GM18519 (cell line): Measurements from ENCODE around the gene GADL1.

Source experiments
- ATAC-seq: cut with Tn5 transposase; IDR thresholded peaks from one replicate; pipeline ENCODE4 v1.9.1; 2021; ENCODE audit warnings: mild to moderate bottlenecking, moderate library complexity; ENCODE audit not compliant: unreplicated experiment, low FRiP score

The GADL1 gene

DNA sequence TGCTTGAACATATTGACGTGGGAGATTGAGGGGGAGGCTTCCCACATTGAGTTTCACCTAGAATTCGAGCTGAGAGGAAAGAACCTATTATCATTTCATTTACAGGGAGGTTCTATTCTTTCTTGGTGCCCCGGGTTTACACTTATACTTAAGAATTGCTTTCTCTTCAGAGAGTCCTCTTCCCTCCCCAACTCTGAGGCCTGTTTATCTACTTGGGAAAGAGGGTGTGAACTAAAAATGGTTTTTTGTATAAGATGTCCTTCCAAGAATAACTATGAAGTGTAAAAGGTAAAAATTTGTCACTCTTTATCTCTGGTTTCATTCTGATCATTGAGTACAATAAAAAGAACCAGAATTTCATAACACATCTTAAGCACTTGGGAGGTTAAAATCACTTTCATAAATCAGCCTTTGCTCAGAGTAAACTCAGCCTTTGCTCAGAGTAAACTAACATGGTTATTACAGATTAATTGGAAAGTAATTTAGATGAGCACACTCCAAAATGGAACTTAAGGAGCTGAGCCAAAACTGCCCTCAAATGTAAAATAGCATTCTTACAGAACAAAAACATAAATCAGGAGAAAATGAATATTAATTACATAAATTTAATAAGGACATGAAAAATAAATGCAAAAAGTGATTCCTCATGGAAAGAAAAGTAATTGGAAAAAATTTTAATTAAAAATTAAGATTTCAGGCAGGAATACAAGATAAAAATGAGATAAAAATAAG is 75.2 kb downstream of the GADL1 start:
- ATAC-seq = no peak

DNA sequence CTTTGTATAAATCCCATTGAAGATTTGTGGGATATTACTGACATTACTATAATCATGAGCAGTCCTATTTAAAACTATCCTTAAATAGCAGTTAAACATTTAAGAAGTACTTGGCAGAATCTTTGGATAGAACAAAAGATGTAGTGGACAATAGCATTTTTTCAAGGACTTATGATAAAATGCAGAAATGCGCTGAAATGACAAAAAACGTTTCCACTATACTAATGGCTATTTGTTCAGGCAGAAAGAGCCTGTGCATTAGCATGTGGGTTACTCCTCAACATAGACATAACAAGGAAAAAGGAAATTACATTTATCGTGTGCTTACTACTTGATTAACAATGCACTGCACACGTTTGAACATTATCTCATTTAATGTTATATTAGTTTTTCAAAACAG is 80.7 kb downstream of the GADL1 start:
- ATAC-seq = no peak

DNA sequence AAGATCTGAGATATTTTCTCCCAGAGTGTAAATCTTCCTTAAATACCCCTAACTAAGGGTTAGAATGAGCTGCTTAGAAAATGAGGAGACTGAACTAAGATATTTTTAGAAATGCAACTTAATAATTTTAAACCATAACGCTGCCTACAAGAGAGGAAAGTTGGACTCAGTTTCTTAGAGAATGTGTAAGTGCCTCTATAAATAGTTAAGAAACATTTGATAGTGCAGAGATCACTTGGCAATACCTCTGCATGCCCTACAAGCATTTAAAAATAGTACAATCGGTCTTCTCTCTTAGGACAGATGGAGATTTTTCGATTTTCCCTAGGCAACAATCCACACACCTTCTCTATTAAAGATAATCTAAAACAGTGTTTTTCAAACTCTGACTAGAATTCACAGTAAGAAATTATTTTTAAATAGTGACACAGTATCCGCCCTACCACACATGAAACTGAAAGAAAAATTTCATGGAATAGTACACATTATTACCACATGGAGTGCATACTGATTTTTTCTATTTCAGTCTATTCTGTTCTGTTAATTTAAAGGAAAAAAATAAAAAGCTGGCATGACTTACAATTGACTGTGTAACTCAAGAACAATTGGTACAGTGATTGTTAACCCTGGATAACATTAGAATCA is 83.2 kb downstream of the GADL1 start:
- ATAC-seq = no peak

DNA sequence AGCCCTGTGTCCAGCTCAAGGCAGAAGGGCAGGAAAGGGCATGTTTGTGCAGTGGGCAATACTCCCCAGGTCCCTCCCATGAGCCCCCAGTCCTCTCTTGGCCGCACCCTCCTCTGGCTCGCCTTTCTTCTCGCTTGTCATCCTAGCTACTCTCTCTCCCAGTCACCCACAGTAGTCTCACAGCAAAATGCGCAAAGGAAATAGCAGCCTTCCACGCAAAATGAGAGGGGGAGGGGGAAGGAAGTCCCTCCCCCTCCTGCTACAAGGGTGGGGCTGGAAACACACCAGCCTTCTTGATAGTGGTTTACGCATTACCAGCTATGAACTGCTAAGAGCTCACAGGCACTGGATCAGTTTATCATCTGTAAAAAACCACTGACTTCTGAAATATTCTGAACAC is 83.8 kb downstream of the GADL1 start:
- no peak for ATAC-seq

DNA sequence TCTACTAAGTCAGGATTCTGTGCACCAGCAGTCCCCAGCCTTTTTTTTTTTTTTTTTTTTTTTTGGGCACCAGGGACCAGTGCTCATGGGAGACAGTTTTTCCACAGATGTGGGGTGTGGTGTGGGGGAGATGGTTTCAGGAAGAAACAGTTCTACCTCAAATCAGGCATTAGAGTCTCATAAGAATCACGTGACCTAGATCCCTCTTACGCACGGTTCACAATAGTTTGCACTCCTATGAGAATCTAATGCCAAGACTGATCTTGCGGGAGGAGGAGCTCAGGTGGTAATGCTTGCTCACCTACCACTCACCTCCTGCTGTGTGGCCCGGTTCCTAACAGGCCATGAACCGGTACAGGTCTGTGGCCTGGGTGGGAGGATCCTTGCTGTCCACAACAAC is 88.8 kb downstream of the GADL1 start:
- ATAC-seq = no peak

DNA sequence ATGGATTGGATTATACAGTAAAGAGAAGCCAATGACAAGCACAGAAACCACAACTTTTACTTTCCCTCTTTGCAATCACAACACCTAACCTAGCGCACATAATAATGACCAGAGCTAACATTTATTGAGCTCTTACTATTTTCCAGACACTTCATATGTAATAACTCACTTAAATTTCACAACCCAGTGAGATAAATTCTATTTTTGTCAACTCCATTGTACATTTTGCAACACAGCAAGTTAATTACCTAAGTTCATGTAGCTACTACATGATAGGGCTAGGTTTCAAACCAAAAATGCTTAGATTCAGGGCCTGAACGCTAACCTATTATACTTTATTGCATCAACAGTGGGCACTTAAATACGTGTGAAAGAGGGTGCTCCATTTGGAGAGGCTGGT is 89.5 kb downstream of the GADL1 start:
- no peak for ATAC-seq

DNA sequence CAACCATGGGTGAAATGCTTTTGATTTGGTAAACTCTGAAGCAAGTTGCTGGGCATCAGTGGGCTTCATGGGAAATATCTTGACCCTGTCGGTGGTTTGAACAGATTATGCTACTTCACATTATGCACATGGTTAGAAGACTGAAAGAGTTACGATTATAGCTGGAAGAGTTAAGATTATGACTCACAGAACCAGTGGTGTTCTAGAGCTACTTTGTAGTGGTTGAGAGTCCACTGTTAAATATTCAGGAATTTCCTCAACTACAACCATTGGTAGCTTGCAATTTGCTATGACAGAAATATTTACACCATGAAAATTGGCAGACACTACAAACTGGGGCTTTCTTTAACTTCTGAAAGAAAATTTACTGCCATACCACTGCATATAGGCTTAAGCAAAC is 99.3 kb downstream of the GADL1 start:
- no peak for ATAC-seq

DNA sequence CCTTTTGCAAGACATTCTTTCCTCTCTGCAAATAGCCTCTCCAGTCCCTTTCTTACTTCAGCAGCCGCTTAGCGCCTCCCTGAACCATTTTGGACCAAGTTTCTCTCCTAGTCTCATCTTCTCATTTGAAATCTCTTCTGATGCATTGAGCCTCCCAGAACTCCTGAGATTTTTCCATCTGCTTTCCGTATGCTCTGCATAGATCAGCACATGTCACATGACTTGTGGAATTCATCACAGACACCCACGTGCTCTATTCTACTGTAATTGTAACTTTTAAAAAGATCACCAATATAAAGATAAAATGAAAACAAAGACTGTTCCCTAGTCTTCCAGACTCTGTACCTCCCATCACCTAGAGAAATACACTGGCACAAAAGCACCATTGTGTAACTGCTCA is 100.7 kb downstream of the GADL1 start:
- ATAC-seq = no peak

DNA sequence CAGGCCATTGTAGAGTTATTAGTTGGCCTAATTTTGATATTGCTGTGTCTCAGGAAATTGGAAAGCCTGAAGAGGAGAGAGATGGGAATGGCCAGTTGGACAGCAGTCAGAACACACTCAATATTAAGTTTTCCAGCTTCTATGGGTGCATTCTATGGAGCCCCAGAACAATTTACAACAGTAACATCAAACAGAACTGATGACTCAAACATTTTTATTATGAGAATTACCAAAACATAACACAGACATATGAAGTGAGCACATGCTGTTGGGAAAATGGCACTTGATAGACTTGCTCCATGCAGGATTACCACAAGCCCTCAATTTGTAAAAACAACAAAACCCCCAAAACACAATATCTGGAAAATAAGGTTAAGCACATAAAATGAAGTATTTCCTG is 104.3 kb downstream of the GADL1 start:
- ATAC-seq = no peak

DNA sequence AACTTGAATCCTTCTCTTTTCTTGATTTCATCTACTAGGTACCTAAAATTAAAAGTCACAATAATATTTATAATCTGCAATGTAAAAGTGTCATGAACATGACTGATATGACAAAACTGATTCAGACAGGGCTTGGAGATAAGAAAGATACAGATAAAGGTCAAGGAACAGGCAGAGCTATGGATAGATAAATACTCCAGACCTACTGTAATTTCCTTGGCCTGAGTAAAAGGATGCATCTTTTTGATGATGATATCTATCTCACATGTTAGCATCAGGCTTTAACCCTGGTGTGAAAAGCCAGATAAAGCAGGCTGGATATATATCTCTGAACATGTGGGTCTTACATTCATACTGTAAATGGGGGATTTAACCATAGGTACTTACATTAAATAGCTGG is 108.1 kb downstream of the GADL1 start:
- ATAC-seq = no peak

DNA sequence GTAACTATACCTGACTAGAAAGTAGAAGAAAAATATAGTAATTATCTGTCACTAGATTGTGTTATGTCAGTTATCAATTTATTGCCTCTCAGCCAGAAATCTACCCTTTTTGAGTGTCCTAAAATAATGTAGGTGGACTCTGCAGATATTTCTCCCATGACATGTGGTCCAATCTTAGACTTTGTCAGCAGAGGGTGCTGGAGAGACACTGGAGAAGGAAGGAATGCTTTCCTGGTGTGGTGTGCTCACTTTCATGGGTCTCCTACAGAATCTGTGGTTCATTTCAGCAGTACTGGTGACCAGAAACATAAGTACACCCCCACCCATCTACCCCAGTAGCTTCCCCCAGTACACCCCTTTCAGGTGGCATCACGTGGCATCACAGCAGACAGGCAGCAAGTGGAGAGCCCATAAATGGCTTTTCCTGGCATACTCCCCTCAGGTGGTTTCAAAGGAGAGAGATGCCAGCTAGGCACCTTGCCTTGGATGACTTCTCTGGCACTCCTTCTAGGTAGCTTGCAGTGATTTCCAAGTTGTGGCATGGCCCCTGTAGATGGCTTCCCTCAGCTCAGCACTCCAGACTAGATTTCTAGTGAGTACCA is 114.7 kb downstream of the GADL1 start:
- ATAC-seq = no peak

DNA sequence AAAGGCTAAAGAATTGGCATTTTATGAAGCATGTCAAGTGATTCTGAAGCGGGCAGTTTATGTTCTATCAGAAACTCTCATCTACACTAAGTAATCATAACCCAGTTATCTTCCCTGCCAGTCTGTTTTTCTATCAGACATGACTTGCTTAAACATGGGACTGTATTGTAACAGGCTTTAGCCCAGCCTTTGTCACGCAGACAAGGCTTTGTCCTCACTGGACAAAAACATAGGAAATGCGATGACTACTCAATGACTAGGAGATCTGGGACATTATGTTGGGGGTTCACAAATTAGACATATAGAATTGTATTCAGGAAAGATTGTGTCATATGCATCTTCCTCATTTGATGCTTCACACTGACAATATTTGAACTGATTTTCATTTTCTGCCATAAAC is 115.5 kb downstream of the GADL1 start:
- ATAC-seq = no peak

DNA sequence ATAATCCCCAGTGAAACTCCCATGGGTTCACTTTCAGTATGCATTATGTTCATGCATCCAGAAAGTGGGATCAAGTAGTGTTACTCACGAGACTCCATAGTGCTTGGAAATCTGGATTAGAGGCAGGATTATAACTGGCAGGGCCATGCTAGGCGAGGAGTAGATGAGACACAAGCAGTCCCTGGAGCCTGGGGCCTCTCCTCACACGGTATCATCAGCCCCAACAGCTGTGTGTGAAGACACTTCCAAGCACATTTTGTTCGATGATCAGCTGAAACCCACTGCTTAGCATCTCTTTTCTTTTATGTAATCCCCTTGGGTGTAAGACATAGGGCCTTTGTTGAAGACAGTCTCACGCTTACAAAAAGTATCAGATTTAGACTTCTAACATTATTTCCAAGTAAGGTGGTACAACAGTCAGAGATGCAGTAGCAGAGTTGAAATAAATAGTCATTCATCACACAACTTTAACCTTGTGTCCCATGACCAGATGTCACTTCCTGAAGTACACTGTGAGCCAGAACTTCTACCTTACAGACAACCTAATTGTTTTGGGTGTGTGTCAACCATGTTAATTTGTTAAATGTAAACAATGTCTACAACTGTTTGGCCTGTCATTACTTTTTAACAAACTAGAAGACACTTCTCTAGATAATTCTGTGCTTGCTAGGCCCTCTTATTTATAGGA is 116.9 kb downstream of the GADL1 start:
- ATAC-seq = no peak

DNA sequence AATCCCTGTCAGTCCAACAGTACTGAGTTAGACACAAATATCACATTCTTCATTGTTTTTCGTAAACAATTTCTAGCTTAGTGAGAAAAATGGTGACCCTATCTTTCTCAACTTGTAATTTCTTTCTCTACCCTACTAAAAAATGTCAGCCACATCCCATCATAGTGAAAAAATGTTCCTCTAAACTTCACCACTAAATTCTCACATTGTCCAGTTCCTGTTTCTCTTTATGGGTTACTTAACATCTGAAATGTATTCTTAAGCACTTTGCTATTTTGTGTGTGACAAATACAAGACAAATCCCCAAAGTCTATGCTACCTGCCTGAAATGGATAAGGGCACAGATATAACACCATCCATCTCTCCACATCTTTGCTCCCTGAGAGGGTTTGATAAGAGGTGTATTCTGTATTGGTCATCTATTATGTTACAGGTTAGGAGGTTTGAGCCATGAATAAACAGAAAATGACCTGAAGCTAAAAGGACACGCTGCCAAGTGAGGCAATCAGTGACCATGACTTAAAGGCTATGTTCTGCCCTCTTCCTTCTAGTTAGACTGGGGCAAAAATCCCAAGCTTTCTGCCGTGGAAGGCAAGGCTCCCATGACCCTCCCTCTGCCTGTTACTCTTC is 118.2 kb downstream of the GADL1 start:
- no peak for ATAC-seq

DNA sequence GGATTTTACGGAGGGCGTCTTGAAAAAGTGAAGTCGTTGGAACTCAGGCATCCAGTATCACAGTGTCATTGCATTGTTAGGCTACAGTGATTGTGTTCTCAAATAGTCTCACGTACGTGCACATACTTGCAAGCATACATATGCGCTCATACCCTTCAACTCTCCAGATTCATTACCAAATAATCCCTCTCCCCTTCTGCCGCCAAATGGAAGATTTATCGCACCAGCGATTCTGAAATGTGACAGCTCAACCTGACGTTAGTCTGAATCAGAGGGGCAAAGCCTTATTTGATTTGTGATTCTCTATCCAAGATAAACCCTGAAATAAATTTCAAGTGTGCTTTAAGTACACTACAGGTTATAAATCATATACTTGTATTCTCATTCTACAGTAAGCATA is 119.4 kb downstream of the GADL1 start:
- no peak for ATAC-seq

DNA sequence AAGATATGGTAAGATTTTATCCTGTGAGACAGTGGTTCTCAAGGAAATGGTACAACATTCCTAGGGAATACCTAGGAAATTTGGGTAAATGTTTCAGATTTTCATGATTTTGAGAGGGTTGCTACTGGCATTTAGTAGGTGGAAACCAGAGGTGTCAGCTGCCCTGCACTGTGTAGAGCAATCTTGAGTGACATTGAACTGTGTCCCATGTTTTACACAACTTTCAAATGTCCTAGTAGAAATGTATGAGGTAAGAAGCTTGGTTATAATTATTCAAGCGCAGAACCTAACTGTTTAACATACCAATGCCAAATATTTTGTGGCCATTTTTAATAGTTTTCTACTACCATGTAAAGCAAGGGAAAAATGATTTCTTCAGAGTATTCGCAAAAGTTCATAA is 120.4 kb downstream of the GADL1 start:
- ATAC-seq = no peak

DNA sequence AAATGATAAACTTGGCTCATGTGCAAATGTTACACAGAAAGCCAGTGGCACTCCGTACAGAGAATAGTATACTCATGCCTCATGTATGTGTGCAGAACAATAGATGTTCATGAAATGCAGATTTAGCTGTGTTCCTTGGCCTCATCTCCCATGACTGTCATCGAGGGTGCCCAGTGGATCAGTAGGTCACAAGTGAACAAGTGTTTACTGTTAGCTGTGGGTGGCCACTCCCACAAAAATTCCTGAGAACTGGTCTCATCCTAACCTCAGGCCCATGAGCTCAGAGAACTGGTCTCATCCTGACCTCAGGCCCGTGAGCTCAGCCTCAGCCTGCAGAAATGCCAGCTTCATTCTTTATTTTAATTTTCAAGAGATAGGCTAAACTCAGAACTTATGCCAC is 124.1 kb downstream of the GADL1 start:
- ATAC-seq = no peak

DNA sequence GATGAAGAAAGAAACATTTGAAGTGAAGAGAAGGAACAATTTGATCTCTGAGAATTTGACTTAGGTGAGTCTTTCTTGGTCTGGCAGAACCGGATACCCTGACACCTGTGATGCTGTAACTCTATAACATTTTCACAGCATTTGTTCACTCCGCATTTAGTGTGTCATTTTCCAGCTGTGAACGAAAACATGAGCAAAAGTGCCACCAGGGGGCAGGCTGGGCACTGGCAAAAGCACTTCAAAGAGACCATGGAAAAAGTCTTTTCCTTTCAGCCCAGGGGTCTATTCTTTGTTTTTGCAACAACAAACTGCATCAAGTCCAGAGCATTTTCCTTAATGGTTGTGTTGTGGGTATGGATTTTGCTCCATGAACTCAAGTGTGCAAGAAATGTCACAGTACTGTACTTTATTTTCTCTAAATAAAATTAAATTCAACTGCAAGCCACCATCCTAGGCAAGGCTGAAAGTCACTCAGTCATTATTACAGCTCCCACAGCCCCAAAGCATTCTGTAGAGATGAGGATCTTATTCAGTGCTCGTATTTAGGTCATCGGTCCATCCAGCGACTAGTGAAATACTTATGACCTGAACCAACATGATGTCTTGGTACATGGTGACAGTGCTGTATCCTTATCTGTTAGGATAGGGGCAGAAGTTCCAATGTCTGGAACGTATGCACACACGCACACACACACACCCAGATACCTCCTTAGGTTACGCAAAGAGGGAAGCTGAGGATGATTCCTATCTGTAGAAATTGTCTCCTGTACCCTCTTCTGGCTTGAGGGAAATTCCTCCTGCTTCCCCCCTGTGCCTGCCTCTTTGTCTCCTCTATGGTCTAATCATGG is 125.5 kb downstream of the GADL1 start:
- ATAC-seq = no peak

DNA sequence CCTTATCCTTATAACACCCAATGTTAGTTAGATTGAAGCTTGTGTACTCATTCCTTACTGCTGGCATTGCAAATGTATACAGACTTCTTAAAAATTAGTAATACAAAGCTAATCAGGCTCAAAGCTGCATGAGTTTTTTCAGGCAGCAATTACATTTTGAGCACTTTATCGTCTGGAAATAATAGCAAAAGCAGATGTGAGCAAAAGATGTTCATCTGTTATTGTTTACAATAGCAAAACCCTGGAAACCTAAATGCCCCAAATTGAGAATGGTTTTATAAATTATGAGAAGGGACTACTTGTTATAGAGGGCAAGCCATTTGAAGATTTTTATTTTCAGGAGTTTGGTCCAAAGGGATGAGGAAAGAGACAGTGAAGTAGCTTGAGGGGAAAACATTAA is 126.4 kb downstream of the GADL1 start:
- ATAC-seq = no peak

DNA sequence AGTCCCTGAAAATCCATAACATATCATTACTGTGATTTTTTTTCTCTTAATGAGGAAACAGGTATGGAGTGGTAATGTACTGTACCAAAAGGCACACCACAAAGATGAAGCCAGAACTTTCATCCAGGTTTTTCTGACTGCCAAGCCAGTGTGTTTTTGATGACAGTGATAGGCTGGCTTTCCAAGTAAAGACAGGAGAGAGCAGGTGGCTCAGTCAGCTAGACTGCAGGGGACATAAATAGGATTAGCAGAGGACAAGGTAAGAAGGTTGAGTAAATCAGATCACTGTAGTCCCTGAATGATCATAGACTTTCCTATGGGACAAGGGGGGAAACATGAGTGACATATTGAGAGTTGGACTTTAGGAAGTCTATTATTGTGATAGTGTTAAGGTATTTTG is 127.9 kb downstream of the GADL1 start:
- ATAC-seq = no peak
